GM18909 (cell line): ENCODE data around the gene GGN.
"Not testable (repeated sequence)": the region's sequence is repeated elsewhere in the genome, so short reads cannot be mapped to it uniquely, and the experiment has no call there.

Experiments
- ATAC-seq: cut with Tn5 transposase; IDR thresholded peaks from one replicate; pipeline ENCODE4 v1.9.1; 2021; ENCODE audit warnings: mild to moderate bottlenecking; ENCODE audit not compliant: unreplicated experiment, poor library complexity

The GGN gene

GRCh38 chr19:38367041-38367440, 20.8 kb downstream of the GGN start:
- ATAC-seq, result no peak

- ATAC-seq, result not testable (repeated sequence)
Measured at GRCh38 chr19:38362946-38363688, 24.7 kb downstream of the GGN start.

DNA sequence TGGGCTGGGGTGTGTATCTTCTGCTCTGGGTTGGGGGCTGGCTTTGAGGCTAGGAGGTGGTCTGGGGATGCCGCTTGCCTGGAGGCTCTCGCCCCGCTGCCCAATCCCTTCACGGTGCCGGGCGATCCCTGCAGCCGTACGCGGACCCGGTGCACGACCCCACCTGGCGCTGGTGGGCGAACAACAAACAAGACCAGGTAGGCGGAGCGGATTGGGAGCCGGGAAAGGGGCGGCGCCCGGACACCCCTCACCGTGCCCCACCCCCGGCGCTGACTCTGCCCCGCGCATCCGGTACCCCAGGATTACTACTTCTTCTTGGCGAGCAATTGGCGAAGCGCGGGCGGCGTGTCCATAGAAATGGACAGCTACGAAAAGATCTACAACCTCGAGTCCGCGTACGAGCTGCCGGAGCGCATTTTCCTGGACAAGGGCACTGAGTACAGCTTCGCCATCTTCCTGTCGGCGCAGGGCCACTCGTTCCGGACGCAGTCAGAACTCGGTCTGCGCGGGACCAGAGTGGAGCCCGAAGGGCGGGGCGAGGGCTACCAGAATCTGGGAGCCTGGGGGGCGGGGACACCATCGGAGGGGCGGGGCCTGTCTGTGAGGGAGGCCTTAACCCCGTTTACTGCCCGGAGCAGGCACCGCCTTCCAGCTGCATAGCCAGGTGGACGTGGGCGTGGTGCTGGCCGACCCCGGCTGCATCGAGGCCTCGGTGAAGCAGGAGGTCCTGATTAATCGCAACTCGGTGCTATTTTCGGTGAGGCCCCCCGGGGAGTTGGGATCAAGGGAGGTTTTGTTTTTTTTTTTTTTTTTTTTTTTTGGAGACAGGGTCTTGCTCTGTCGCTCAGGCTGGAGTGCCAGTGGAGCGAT, 25.5 kb downstream of the GGN start:
- no peak for ATAC-seq

GRCh38 chr19:38361633-38362075, 26.2 kb downstream of the GGN start:
- ATAC-seq, result no peak

GRCh38 chr19:38360839-38361631, 26.8 kb downstream of the GGN start:
- ATAC-seq, result no peak

DNA sequence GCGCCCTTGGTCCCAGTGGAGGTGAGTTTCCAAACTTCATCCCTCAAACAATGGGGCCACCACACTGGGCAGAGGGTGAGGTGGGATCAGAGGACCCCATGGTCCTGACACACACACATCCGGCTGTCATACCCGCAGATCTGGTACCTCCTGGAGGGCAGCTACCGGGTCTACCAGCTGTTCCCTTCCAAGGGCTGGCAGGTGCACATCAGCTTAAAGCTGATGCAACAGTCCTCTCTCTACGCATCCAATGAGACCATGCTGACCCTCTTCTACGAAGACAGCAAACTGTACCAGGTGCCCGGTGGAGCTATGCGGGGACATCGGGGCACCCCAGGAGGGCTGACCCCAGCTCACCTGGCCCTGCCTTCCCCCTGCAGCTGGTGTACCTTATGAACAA, 27.5 kb downstream of the GGN start:
- ATAC-seq, result no peak

- no peak for ATAC-seq
Measured at GRCh38 chr19:38359242-38360021, 28.4 kb downstream of the GGN start.

GRCh38 chr19:38358071-38358470, 29.8 kb downstream of the GGN start:
- no peak for ATAC-seq

- ATAC-seq, result no peak
Measured at GRCh38 chr19:38355728-38356725, 31.8 kb downstream of the GGN start.

GRCh38 chr19:38352611-38353010, 35.2 kb downstream of the GGN start:
- ATAC-seq, result no peak

GRCh38 chr19:38351865-38352395, 35.9 kb downstream of the GGN start:
- ATAC-seq, result no peak

DNA sequence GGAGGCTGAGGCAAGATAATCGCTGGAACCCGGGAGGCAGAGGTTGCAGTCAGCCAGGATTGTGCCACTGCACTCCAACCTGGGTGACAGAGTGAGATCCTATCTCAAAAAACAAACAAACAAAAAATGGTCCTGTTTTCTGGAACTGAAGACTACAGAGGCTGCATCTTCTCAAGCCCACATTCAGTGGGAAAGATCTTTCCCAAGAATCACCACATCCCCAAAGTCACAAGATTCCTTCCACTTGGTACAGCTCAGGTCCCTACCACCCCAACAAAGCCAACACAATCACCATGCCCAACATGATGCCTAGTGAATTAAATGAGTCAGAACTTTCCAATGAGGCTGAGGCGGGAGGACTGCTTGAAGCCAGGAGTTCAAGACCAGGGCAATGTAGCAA, 37.0 kb downstream of the GGN start:
- ATAC-seq, result no peak

DNA sequence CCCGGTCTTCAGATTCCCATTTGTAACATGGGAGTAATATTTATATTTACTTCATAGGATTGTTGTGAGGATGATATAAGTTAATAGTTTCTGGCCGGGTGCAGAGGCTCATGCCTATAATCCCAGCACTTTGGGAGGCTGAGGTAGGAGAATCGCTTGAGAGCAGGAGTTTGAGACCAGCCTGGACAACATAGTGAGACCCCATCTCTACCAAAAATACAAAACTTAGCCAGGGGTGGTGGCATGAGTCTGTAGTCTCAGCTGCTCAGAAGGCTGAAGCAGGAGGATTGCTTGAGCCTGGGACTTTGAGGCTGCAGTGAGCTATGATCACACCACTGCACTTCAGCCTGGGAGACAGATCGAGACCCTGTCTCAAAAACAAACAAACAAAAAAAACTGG, 41.0 kb downstream of the GGN start:
- ATAC-seq, result no peak

GRCh38 chr19:38340927-38341326, 46.9 kb downstream of the GGN start:
- ATAC-seq, result no peak

GRCh38 chr19:38339011-38339410, 48.8 kb downstream of the GGN start:
- ATAC-seq, result not testable (repeated sequence)

DNA sequence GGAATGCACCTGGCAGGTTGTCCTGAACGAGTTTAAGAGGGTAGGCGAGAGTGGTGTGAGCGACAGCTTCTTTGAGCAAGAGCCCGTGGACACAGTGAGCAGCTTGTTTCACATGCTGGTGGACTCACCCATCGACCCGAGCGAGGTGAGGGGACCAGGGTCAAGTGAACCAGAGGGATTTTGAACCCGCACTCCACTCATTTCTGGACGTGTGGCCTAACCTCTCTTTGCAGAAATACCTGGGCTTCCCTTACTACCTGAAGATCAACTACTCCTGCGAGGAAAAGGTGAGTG, 50.5 kb downstream of the GGN start:
- no peak for ATAC-seq

- ATAC-seq, result peak; percentile 55
Measured at GRCh38 chr19:38336638-38337359, 51.0 kb downstream of the GGN start.
